WTC11 (cell line): Measurements from ENCODE around the gene ATG2B. TPM values are rescaled to one million over a fixed set of nuclear protein-coding genes. Genes with fewer than 3 reads are reported as not detected.

Experiments used
- ATAC-seq: fragments of 200-7000 bp; cut with Tn5 transposase; 2 replicates; pipeline ENCODE4 v1.10.0; 2021; ENCODE audit warnings: mild to moderate bottlenecking, moderate library complexity
- CTCF ChIA-PET: fragments of 300-600 bp; sonication (Branson Sonifier 250); formaldehyde crosslinking; loops from one replicate; lab custom pipeline; 2021; ENCODE audit warnings: antibody characterized with exemption; lab: Charles Lee
- POLR2A ChIA-PET: fragments of 350-600 bp; sonication (Branson Sonifier 250); formaldehyde crosslinking; loops from one replicate; lab custom pipeline; 2021; ENCODE audit warnings: antibody characterized with exemption; lab: Charles Lee
- DNase-seq: peaks from one replicate; pipeline ENCODE4 v3.0.0; 2021; ENCODE audit warnings: low spot score
- H3K27ac Mint-ChIP-seq: 2 replicates; pipeline ENCODE4 v1.8.0; 2021; ENCODE audit warnings: mixed read lengths
- H3K27me3 Mint-ChIP-seq: 2 replicates; pipeline ENCODE4 v1.8.0; 2021; ENCODE audit warnings: low read depth, mild to moderate bottlenecking, moderate library complexity, mixed read lengths
- H3K36me3 Mint-ChIP-seq: 2 replicates; pipeline ENCODE4 v1.8.0; 2021; ENCODE audit warnings: mixed read lengths
- H3K4me1 Mint-ChIP-seq: 2 replicates; pipeline ENCODE4 v1.8.0; 2022; ENCODE audit warnings: mixed read lengths
- H3K4me3 Mint-ChIP-seq: 2 replicates; pipeline ENCODE4 v1.8.0; 2021; ENCODE audit warnings: mild to moderate bottlenecking, moderate library complexity, mixed read lengths
- H3K9me3 Mint-ChIP-seq: 2 replicates; pipeline ENCODE4 v1.8.0; 2021; ENCODE audit warnings: mixed read lengths
- AR ChIP-seq: fragments of 250-450 bp; sonication (Bioruptor Pico); IDR thresholded peaks from 2 replicates; pipeline ENCODE4 v1.9.0; 2021; ENCODE audit warnings: mild to moderate bottlenecking
- CDX4 ChIP-seq: fragments of 250-450 bp; sonication (Bioruptor Pico); IDR thresholded peaks from 2 replicates; pipeline ENCODE4 v1.9.0; 2021; ENCODE audit warnings: moderate library complexity, mild to moderate bottlenecking, inconsistent platforms, borderline replicate concordance
- CREB1 ChIP-seq: sonication (generic); formaldehyde crosslinking; IDR thresholded peaks from 2 replicates; pipeline ENCODE4 v1.8.0; 2023; ENCODE audit warnings: mild to moderate bottlenecking, missing genetic modification reagents
- CTCF ChIP-seq: fragments of 200-600 bp; IDR thresholded peaks from 2 replicates; pipeline ENCODE4 v1.8.0; 2022; ENCODE audit warnings: antibody characterized with exemption
- E2F4 ChIP-seq: sonication (generic); formaldehyde crosslinking; IDR thresholded peaks from 2 replicates; pipeline ENCODE4 v1.8.1; 2022; ENCODE audit warnings: low read depth, mild to moderate bottlenecking, moderate library complexity, missing genetic modification reagents, borderline replicate concordance
- ELF4 ChIP-seq: sonication (generic); formaldehyde crosslinking; IDR thresholded peaks from 2 replicates; pipeline ENCODE4 v1.8.1; 2022; ENCODE audit warnings: low read depth, mild to moderate bottlenecking, moderate library complexity, missing genetic modification reagents
- ESRRA ChIP-seq: sonication (generic); formaldehyde crosslinking; IDR thresholded peaks from 2 replicates; pipeline ENCODE4 v1.8.1; 2022; ENCODE audit warnings: mild to moderate bottlenecking, missing genetic modification reagents, borderline replicate concordance
- GABPB1 ChIP-seq: sonication (generic); formaldehyde crosslinking; IDR thresholded peaks from 2 replicates; pipeline ENCODE4 v1.8.1; 2023; ENCODE audit warnings: mild to moderate bottlenecking, missing genetic modification reagents
- MAX ChIP-seq: sonication (generic); formaldehyde crosslinking; IDR thresholded peaks from 2 replicates; pipeline ENCODE4 v1.8.0; 2022; ENCODE audit warnings: mild to moderate bottlenecking, missing genetic modification reagents
- NFATC4 ChIP-seq: fragments of 250-450 bp; sonication (Bioruptor Pico); IDR thresholded peaks from 2 replicates; pipeline ENCODE4 v1.9.0; 2021; ENCODE audit warnings: mild to moderate bottlenecking
- NR2C2 ChIP-seq: sonication (generic); formaldehyde crosslinking; IDR thresholded peaks from 2 replicates; pipeline ENCODE4 v1.8.0; 2022; ENCODE audit warnings: mild to moderate bottlenecking, missing genetic modification reagents
- OVOL2 ChIP-seq: fragments of 250-450 bp; sonication (Bioruptor Pico); IDR thresholded peaks from 2 replicates; pipeline ENCODE4 v1.9.0; 2021; ENCODE audit warnings: mild to moderate bottlenecking, borderline replicate concordance
- PRDM15 ChIP-seq: sonication (generic); formaldehyde crosslinking; IDR thresholded peaks from 2 replicates; pipeline ENCODE4 v1.8.0; 2022; ENCODE audit warnings: missing genetic modification reagents
- SP1 ChIP-seq: sonication (generic); formaldehyde crosslinking; conservative IDR thresholded peaks from 2 replicates; pipeline ENCODE4 v1.8.1; 2022; ENCODE audit warnings: missing genetic modification reagents
- USF1 ChIP-seq: sonication (generic); formaldehyde crosslinking; IDR thresholded peaks from 2 replicates; pipeline ENCODE4 v1.8.0; 2022; ENCODE audit warnings: mild to moderate bottlenecking, missing genetic modification reagents
- ZNF121 ChIP-seq: sonication (generic); formaldehyde crosslinking; IDR thresholded peaks from 2 replicates; pipeline ENCODE4 v1.8.0; 2023; ENCODE audit warnings: missing genetic modification reagents
- ZNF396 ChIP-seq: fragments of 250-450 bp; sonication (Bioruptor Pico); IDR thresholded peaks from 2 replicates; pipeline ENCODE4 v1.8.0; 2021; ENCODE audit warnings: mild to moderate bottlenecking, moderate library complexity, borderline replicate concordance
- ZNF416 ChIP-seq: fragments of 250-450 bp; sonication (Bioruptor Pico); IDR thresholded peaks from 2 replicates; pipeline ENCODE4 v1.9.0; 2021; ENCODE audit warnings: mild to moderate bottlenecking, inconsistent platforms
- ZNF423 ChIP-seq: fragments of 250-450 bp; sonication (Bioruptor Pico); IDR thresholded peaks from 2 replicates; pipeline ENCODE4 v2.1.2; 2022; ENCODE audit warnings: mild to moderate bottlenecking, moderate library complexity
- ZNF512 ChIP-seq: sonication (generic); formaldehyde crosslinking; IDR thresholded peaks from 2 replicates; pipeline ENCODE4 v1.8.1; 2022; ENCODE audit warnings: missing genetic modification reagents, borderline replicate concordance
- total RNA-seq: library from RNA; stranded (reverse); gene quantifications from 3 replicates; pipeline ENCODE4 v1.2.3, GENCODE V29; 2021

Gene ATG2B
- total RNA-seq, 1 experiment from 2014 or later, result 10.3 TPM

GRCh38 chr14:96274122-96274521 lies 89.0 kb downstream of the ATG2B start:
- POLR2A ChIA-PET, result no interaction called here
- Mint-ChIP-seq H3K4me1 (peaks cover 18% of the 10 kb centered on the region), H3K36me3 (peaks cover 22% of the 10 kb centered on the region), H3K4me3 (no peak overlapping the region), H3K9me3 (peaks cover 36% of the 10 kb centered on the region), H3K27me3 (no peaks in the 10 kb centered on the region; the same call in 1 of the 2 replicates), H3K27ac (no peak overlapping the region)
- TF ChIP-seq SP1, result no peak
- TF ChIP-seq GABPB1 (CRISPR knock-in tag), result no peak
- TF ChIP-seq CREB1 (CRISPR knock-in tag), result no peak
- no peak for TF ChIP-seq CTCF
- no peak for TF ChIP-seq ZNF396 (CRISPR knock-in tag)
- ATAC-seq (no peak), DNase-seq (no peak)
- CTCF ChIA-PET, result interaction anchor here (0.8 to 7.6 kb wide), 6 partner anchors 11 to 178 kb away, joined by 3 to 94 read pairs (median 4); no protein-coding TSS in a partner anchor

GRCh38 chr14:96273629-96274028 lies 89.5 kb downstream of the ATG2B start:
- CTCF ChIA-PET, result interaction anchor here (0.8 to 7.6 kb wide), 4 partner anchors 12 to 175 kb away, joined by 3 to 94 read pairs (median 9); no protein-coding TSS in a partner anchor
- Mint-ChIP-seq H3K9me3 (peaks cover 33% of the 10 kb centered on the region), H3K36me3 (peaks cover 19% of the 10 kb centered on the region), H3K4me3 (no peak overlapping the region), H3K27ac (no peak overlapping the region), H3K27me3 (no peaks in the 10 kb centered on the region; the same call in 1 of the 2 replicates), H3K4me1 (peaks cover 18% of the 10 kb centered on the region)
- ATAC-seq (no peak), DNase-seq (no peak)
- POLR2A ChIA-PET, result no interaction called here
- TF ChIP-seq NFATC4 (CRISPR knock-in tag) (no peak), ESRRA (no peak), USF1 (CRISPR knock-in tag) (no peak), ZNF416 (no peak), CDX4 (no peak), OVOL2 (no peak), PRDM15 (no peak), NR2C2 (no peak), MAX (CRISPR knock-in tag) (no peak), ZNF423 (CRISPR knock-in tag) (no peak), ELF4 (CRISPR knock-in tag) (no peak), AR (no peak), ZNF512 (CRISPR knock-in tag) (no peak), ZNF121 (no peak), E2F4 (CRISPR knock-in tag) (no peak)
